IMR-90 (cell line): Measurements from ENCODE around the gene HCN2. TPM values are rescaled to one million over a fixed set of nuclear protein-coding genes. Genes with fewer than 3 reads are reported as not detected.

Experiments
- ATAC-seq: fragments of 200-7000 bp; cut with Tn5 transposase; 2 replicates; pipeline ENCODE4 v1.9.1; 2020; ENCODE audit warnings: low read depth, mild to moderate bottlenecking, moderate library complexity
- BruUV-seq: library from RNA; stranded (reverse); fragments of 400-500 nt; replicated peaks from 2 replicates; lab custom pipeline; 2021; lab: Mats Ljungman, UMichigan
- CTCF ChIA-PET: fragments of 300-600 bp; formaldehyde crosslinking; extraction: SDS; loops from one replicate; lab custom pipeline; 2021; ENCODE audit warnings: antibody characterized with exemption; lab: Yijun Ruan, JAX
- POLR2A ChIA-PET: fragments of 300-600 bp; sonication (Branson Sonifier 250); formaldehyde crosslinking; loops from one replicate; lab custom pipeline; 2022; ENCODE audit warnings: antibody characterized with exemption; ENCODE audit not compliant: unreplicated experiment; lab: Charles Lee
- DNase-seq: peaks from one replicate; pipeline ENCODE4 v3.0.0; 2013
- H2AFZ ChIP-seq: replicated peaks from 2 replicates; pipeline ENCODE3; 2013; ENCODE audit warnings: low read length, mild to moderate bottlenecking; ENCODE audit not compliant: poor library complexity
- H2AK5ac ChIP-seq: 2 replicates; pipeline ENCODE4 v1.6.1; 2013; ENCODE audit warnings: low read depth, low read length, inconsistent platforms
- H2AK9ac ChIP-seq: replicated peaks from 2 replicates; pipeline ENCODE3; 2013; ENCODE audit warnings: mild to moderate bottlenecking, low read depth, low read length, moderate library complexity; ENCODE audit not compliant: poor library complexity
- H2BK120ac ChIP-seq: 2 replicates; pipeline ENCODE4 v1.6.1; 2013; ENCODE audit warnings: low read depth, low read length, inconsistent platforms
- H2BK15ac ChIP-seq: 3 replicates; pipeline ENCODE4 v1.6.1; 2013; ENCODE audit warnings: low read depth, low read length, inconsistent platforms
- H2BK20ac ChIP-seq: 2 replicates; pipeline ENCODE4 v1.6.1; 2013; ENCODE audit warnings: low read depth, mild to moderate bottlenecking, inconsistent platforms, low read length, moderate library complexity
- H2BK5ac ChIP-seq: 2 replicates; pipeline ENCODE4 v1.6.1; 2013; ENCODE audit warnings: mild to moderate bottlenecking, low read depth, low read length, inconsistent platforms; ENCODE audit not compliant: poor library complexity, severe bottlenecking
- H3K14ac ChIP-seq: replicated peaks from 2 replicates; pipeline ENCODE4 v1.6.1; 2013; ENCODE audit warnings: low read depth, low read length, inconsistent platforms
- H3K18ac ChIP-seq: 2 replicates; pipeline ENCODE4 v1.6.1; 2013; ENCODE audit warnings: low read depth, low read length, control low read depth
- H3K23ac ChIP-seq: 2 replicates; pipeline ENCODE4 v1.6.1; 2013; ENCODE audit warnings: low read depth, low read length, inconsistent platforms
- H3K27ac ChIP-seq: 2 replicates; pipeline ENCODE4 v1.5.1; 2013; ENCODE audit warnings: mild to moderate bottlenecking, control low read depth, low read length; ENCODE audit not compliant: insufficient read depth
- H3K27me3 ChIP-seq: 2 replicates; pipeline ENCODE4 v1.6.1; 2013; ENCODE audit warnings: low read length; ENCODE audit not compliant: control insufficient read depth, insufficient read depth
- H3K36me3 ChIP-seq: 2 replicates; pipeline ENCODE4 v1.6.1; 2013; ENCODE audit warnings: low read length, mixed read lengths; ENCODE audit not compliant: control insufficient read depth, insufficient read depth
- H3K4ac ChIP-seq: 2 replicates; pipeline ENCODE4 v1.6.1; 2013; ENCODE audit warnings: low read depth, low read length, inconsistent platforms
- H3K4me1 ChIP-seq: 2 replicates; pipeline ENCODE4 v1.6.1; 2013; ENCODE audit warnings: low read length, mixed read lengths; ENCODE audit not compliant: control insufficient read depth, insufficient read depth
- H3K4me2 ChIP-seq: 2 replicates; pipeline ENCODE4 v1.6.1; 2013; ENCODE audit warnings: low read depth, mild to moderate bottlenecking, control low read depth, low read length, moderate library complexity
- H3K4me3 ChIP-seq: 2 replicates; pipeline ENCODE4 v1.5.1; 2013; ENCODE audit warnings: low read depth, mild to moderate bottlenecking, control low read depth, low read length, moderate library complexity; ENCODE audit not compliant: insufficient read depth
- H3K56ac ChIP-seq: 2 replicates; pipeline ENCODE4 v1.6.1; 2013; ENCODE audit warnings: low read length, inconsistent platforms; ENCODE audit not compliant: insufficient read depth; ENCODE audit errors: extremely low read depth
- H3K79me1 ChIP-seq, 2 experiments: 2 replicates each; pipeline ENCODE4 v1.6.1; 2013; ENCODE audit warnings: low read length in 2 of 2, inconsistent platforms in 1 of 2, low read depth in 1 of 2
- H3K9ac ChIP-seq: 2 replicates; pipeline ENCODE4 v1.6.1; 2013; ENCODE audit warnings: low read depth, low read length, control low read depth
- H3K9me1 ChIP-seq: 2 replicates; pipeline ENCODE4 v1.6.1; 2013; ENCODE audit warnings: low read length, inconsistent platforms; ENCODE audit not compliant: insufficient read depth
- H3K9me3 ChIP-seq: 2 replicates; pipeline ENCODE4 v1.6.1; 2013; ENCODE audit warnings: low read length; ENCODE audit not compliant: control insufficient read depth, insufficient read depth
- H4K20me1 ChIP-seq: 2 replicates; pipeline ENCODE4 v1.6.1; 2013; ENCODE audit warnings: low read length, inconsistent platforms; ENCODE audit not compliant: insufficient read depth
- H4K5ac ChIP-seq: 2 replicates; pipeline ENCODE4 v1.6.1; 2013; ENCODE audit warnings: mild to moderate bottlenecking, low read depth, low read length, control low read depth
- H4K8ac ChIP-seq, 2 experiments: 2 replicates each; pipeline ENCODE4 v1.6.1; 2013; ENCODE audit warnings: low read depth in 2 of 2, low read length in 2 of 2, control low read depth in 1 of 2, inconsistent platforms in 1 of 2
- H4K91ac ChIP-seq: 2 replicates; pipeline ENCODE4 v1.6.1; 2013; ENCODE audit warnings: low read depth, low read length, inconsistent platforms; ENCODE audit not compliant: insufficient read depth
- BHLHE40 ChIP-seq: fragments of 150-350 bp; IDR thresholded peaks from 2 replicates; pipeline ENCODE4 v1.6.1; 2016; ENCODE audit warnings: mild to moderate bottlenecking, low read depth, low read length
- CEBPB ChIP-seq: IDR thresholded peaks from 2 replicates; pipeline ENCODE4 v1.6.1; 2012; ENCODE audit warnings: low read depth, low read length, improper control_type of control experiment
- CHD1 ChIP-seq: IDR thresholded peaks from 2 replicates; pipeline ENCODE4 v1.6.1; 2012; ENCODE audit warnings: low read depth, low read length, improper control_type of control experiment
- ELK1 ChIP-seq: fragments of 150-350 bp; IDR thresholded peaks from 2 replicates; pipeline ENCODE4 v1.6.1; 2016; ENCODE audit warnings: low read depth, mild to moderate bottlenecking, low read length, moderate library complexity, borderline replicate concordance
- FOS ChIP-seq: fragments of 150-350 bp; IDR thresholded peaks from 2 replicates; pipeline ENCODE4 v1.6.1; 2016; ENCODE audit warnings: low read depth, low read length
- MAFK ChIP-seq: IDR thresholded peaks from 2 replicates; pipeline ENCODE4 v1.6.1; 2012; ENCODE audit warnings: low read depth, low read length, improper control_type of control experiment
- MAZ ChIP-seq: IDR thresholded peaks from 2 replicates; pipeline ENCODE4 v1.6.1; 2012; ENCODE audit warnings: low read depth, mild to moderate bottlenecking, low read length, improper control_type of control experiment, moderate library complexity, borderline replicate concordance
- MXI1 ChIP-seq: IDR thresholded peaks from 2 replicates; pipeline ENCODE4 v1.6.1; 2012; ENCODE audit warnings: low read depth, mild to moderate bottlenecking, low read length, moderate library complexity, borderline replicate concordance
- NFE2L2 ChIP-seq: fragments of 150-350 bp; IDR thresholded peaks from 2 replicates; pipeline ENCODE4 v1.6.1; 2016; ENCODE audit warnings: low read depth, mild to moderate bottlenecking, low read length
- POLR2A ChIP-seq: IDR thresholded peaks from 2 replicates; pipeline ENCODE4 v1.6.1; 2012; ENCODE audit warnings: mild to moderate bottlenecking, low read depth, low read length
- RAD21 ChIP-seq: IDR thresholded peaks from 2 replicates; pipeline ENCODE4 v1.6.1; 2012; ENCODE audit warnings: low read length, improper control_type of control experiment
- RCOR1 ChIP-seq: IDR thresholded peaks from 2 replicates; pipeline ENCODE4 v1.6.1; 2012; ENCODE audit warnings: mild to moderate bottlenecking, low read length, improper control_type of control experiment; ENCODE audit not compliant: insufficient replicate concordance
- RFX5 ChIP-seq: IDR thresholded peaks from 2 replicates; pipeline ENCODE4 v1.8.0; 2012; ENCODE audit warnings: low read depth, mild to moderate bottlenecking, low read length, moderate library complexity
- SMC3 ChIP-seq: fragments of 150-350 bp; IDR thresholded peaks from 2 replicates; pipeline ENCODE4 v1.6.1; 2016; ENCODE audit warnings: low read depth, mild to moderate bottlenecking, antibody characterized with exemption, low read length, moderate library complexity
- USF2 ChIP-seq: fragments of 150-350 bp; IDR thresholded peaks from 2 replicates; pipeline ENCODE4 v1.6.1; 2017; ENCODE audit warnings: mild to moderate bottlenecking, antibody characterized with exemption, low read length, low read depth
- WGBS, 2 experiments: methylation state at CpG; one replicate each; pipeline versions ENCODE4 v1.1.5 to v1.1.7; 2013; ENCODE audit warnings: missing lambda C conversion rate in 2 of 2; ENCODE audit not compliant: insufficient read length in 1 of 2; ENCODE audit errors: extremely low coverage in 2 of 2; 5-methylcytosine and 5-hydroxymethylcytosine counted together
- dilution Hi-C: fragments of 300-500 bp; cut with HindIII; formaldehyde crosslinking; loops from one replicate; pipeline ENCODE4 v1.14.3; 2018; ENCODE audit warnings: low sequenced_read_pairs; ENCODE audit not compliant: unreplicated experiment
- in situ Hi-C: fragments of 300-500 bp; cut with MboI; formaldehyde crosslinking; loops from 3 replicates; pipeline ENCODE4 v1.14.3; 2019; ENCODE audit warnings: low sequenced_read_pairs, inconsistent platforms, mixed read lengths
- intact Hi-C: fragments of 100-400 bp; cut with micrococcal nuclease; formaldehyde crosslinking; loops from 2 replicates; pipeline ENCODE4 v1.10.0; 2022
- polyA plus RNA-seq, 3 experiments: library from polyadenylated mRNA; depleted of rRNA; stranded (reverse); fragments of >200 nt; gene quantifications; 2 replicates each; pipeline ENCODE4 v1.2.3, GENCODE V29; 2012; ENCODE audit warnings: low replicate concordance in 1 of 3
- total RNA-seq: library from RNA; depleted of rRNA; stranded (reverse); fragments of >200 nt; gene quantifications from 2 replicates; pipeline ENCODE4 v1.2.3, GENCODE V29; 2012

Gene HCN2
- total and polyA plus RNA-seq, 2 of the 4 experiments (the other 2 are of a cell fraction): 0.72 to 2.6 TPM

GRCh38 chr19:547836-548720, 41.6 kb upstream of the HCN2 start:
- H4K5ac ChIP-seq: no peak overlapping the region
- no peak overlapping the region for H2AK5ac ChIP-seq
- CTCF ChIA-PET: no interaction called here
- no peaks in the 10 kb centered on the region; a peak in 1 of 4 replicates for H3K79me1 ChIP-seq
- dilution Hi-C loops (no loop called here), intact Hi-C loops (no loop called here), in situ Hi-C loops (no loop called here)
- no peak overlapping the region for H2BK15ac ChIP-seq
- POLR2A ChIA-PET: no interaction called here
- no peak overlapping the region for H3K18ac ChIP-seq
- H3K4me3 ChIP-seq: no peak overlapping the region
- BruUV-seq: no TSS peak
- no peak overlapping the region for H2BK20ac ChIP-seq
- no peak overlapping the region for H2AFZ ChIP-seq
- no peak overlapping the region for H2BK5ac ChIP-seq
- no peak overlapping the region for H3K56ac ChIP-seq
- DNase-seq (no peak), ATAC-seq (no peak)
- H3K27me3 ChIP-seq: no peaks in the 10 kb centered on the region
- no peak overlapping the region for H3K9ac ChIP-seq
- no peak overlapping the region for H3K27ac ChIP-seq
- peaks cover 3% of the 10 kb centered on the region; the same call in 1 of the 2 replicates for H3K36me3 ChIP-seq
- H4K91ac ChIP-seq: no peak overlapping the region
- no peaks in the 10 kb centered on the region for H3K9me3 ChIP-seq
- H3K4ac ChIP-seq: no peak overlapping the region
- peaks cover 2% of the 10 kb centered on the region; the same call in 1 of the 2 replicates for H3K4me1 ChIP-seq
- peaks cover 8% of the 10 kb centered on the region for H3K9me1 ChIP-seq
- H3K14ac ChIP-seq: no peak overlapping the region
- WGBS, 2 experiments: 81% methylated on average over 9 of the region's 26 CpGs; no CpG with 5 or more reads in 1 of the 2 experiments
- H3K4me2 ChIP-seq: no peak overlapping the region
- peaks cover 7% of the 10 kb centered on the region; the same call in 1 of the 2 replicates for H4K20me1 ChIP-seq
- no peak overlapping the region for H2BK120ac ChIP-seq
- no peak overlapping the region for H4K8ac ChIP-seq
- no peak overlapping the region for H2AK9ac ChIP-seq
- no peak overlapping the region for H3K23ac ChIP-seq
- no peak for TF ChIP-seq USF2
- no peak for TF ChIP-seq MAZ
- TF ChIP-seq FOS: no peak
- TF ChIP-seq RCOR1: no peak
- TF ChIP-seq RAD21: no peak
- TF ChIP-seq RFX5: no peak
- no peak for TF ChIP-seq MAFK
- TF ChIP-seq POLR2A: no peak
- TF ChIP-seq CHD1: no peak
- no peak for TF ChIP-seq BHLHE40
- TF ChIP-seq NFE2L2: no peak
- no peak for TF ChIP-seq ELK1
- TF ChIP-seq CEBPB: no peak
- TF ChIP-seq SMC3: no peak
- TF ChIP-seq MXI1: no peak
